Naive thymus-derived CD8-positive, alpha-beta T cell (primary cell): ENCODE data around the gene CFAP161. TPM values are rescaled to one million over a fixed set of nuclear protein-coding genes. Genes with fewer than 3 reads are reported as not detected.

Experiments used
- ATAC-seq, 2 donors: fragments of 150-1000 bp; cut with Tn5 transposase in 1 of 2; sonication (Bioruptor Pico), chemical (Tn5 transposase) in 1 of 2; 1 replicate in 1 of 2; 2 replicates in 1 of 2; pipeline ENCODE4 v1.10.0; 2021; ENCODE audit warnings: mild to moderate bottlenecking in 2 of 2, moderate library complexity in 2 of 2
- POLR2A ChIA-PET: fragments of 350-600 bp; sonication (Branson Sonifier 250); formaldehyde crosslinking; loops from one replicate; lab custom pipeline; 2021; ENCODE audit warnings: antibody characterized with exemption; lab: Charles Lee
- DNase-seq, 10 donors: peaks; one replicate each; pipeline versions ENCODE4 v3.0.0 to v3.0.0-alpha.2; 2020 to 2022
- H3K27ac Mint-ChIP-seq, 10 donors: one replicate each; pipeline ENCODE4 v1.8.0; 2020 to 2022; ENCODE audit warnings: mild to moderate bottlenecking in 10 of 10, mixed read lengths in 10 of 10, moderate library complexity in 4 of 10, inconsistent platforms in 1 of 10
- H3K27me3 Mint-ChIP-seq, 5 donors: one replicate each; pipeline ENCODE4 v1.8.0; 2021 to 2022; ENCODE audit warnings: mixed read lengths in 5 of 5
- H3K36me3 Mint-ChIP-seq, 3 donors: one replicate each; pipeline ENCODE4 v1.8.0; 2020 to 2022; ENCODE audit warnings: mixed read lengths in 3 of 3, mild to moderate bottlenecking in 2 of 3, inconsistent platforms in 1 of 3
- H3K4me1 Mint-ChIP-seq, 4 donors: one replicate each; pipeline ENCODE4 v1.8.0; 2021 to 2022; ENCODE audit warnings: mixed read lengths in 4 of 4
- H3K4me3 Mint-ChIP-seq, 10 donors: one replicate each; pipeline ENCODE4 v1.8.0; 2020 to 2022; ENCODE audit warnings: mild to moderate bottlenecking in 10 of 10, mixed read lengths in 10 of 10, moderate library complexity in 6 of 10, inconsistent platforms in 1 of 10
- H3K9me3 Mint-ChIP-seq, 9 donors: one replicate each; pipeline ENCODE4 v1.8.0; 2020 to 2022; ENCODE audit warnings: mixed read lengths in 9 of 9, mild to moderate bottlenecking in 3 of 9, inconsistent platforms in 1 of 9, moderate library complexity in 1 of 9
- polyA plus RNA-seq, 3 donors: library from polyadenylated mRNA; unstranded; fragments of 300-500 nt; fragmentation: Illumina TruSeq; gene quantifications; one replicate each; pipeline ENCODE4 v1.2.3, GENCODE V29; 2021
- total RNA-seq, 8 experiments: library from RNA in 2 of 8; stranded (reverse) in 2 of 8; gene quantifications; one replicate each; pipeline ENCODE4 v1.2.3 and lab custom pipeline; 2021 to 2026

CFAP161 gene
- total RNA-seq: under 1 TPM in 1 of 2 experiments, not detected in 1; 0.21 TPM
- polyA plus RNA-seq: not detected
- total RNA-seq (lab: John Stamatoyannopoulos, UW): 0 to 0.81 (median 0.38) reads per million in 6 experiments

GRCh38 chr15:81133782-81134461 is at the start of gene CFAP161:
CFAP161 (plus strand) TSS chr15:81134270; CDS start chr15:81134330, 60 bp downstream.
- POLR2A ChIA-PET: no interaction called here
- DNase-seq: peak in 3 of 10 donors; percentile 3 to 21 (median 6)
- Mint-ChIP-seq H3K27me3 (peaks cover 37 to 74% (median 49%) of the 10 kb centered on the region in 5 donors), H3K36me3 (peaks cover 0 to 11% (median 5%) of the 10 kb centered on the region in 3 donors), H3K27ac (peak within 1 kb of the TSS in 2 of 10 donors; percentile 49 to 66), H3K4me3 (peak within 1 kb of the TSS; percentile 24 to 77 (median 55)), H3K4me1 (peaks cover 4 to 12% (median 11%) of the 10 kb centered on the region in 4 donors), H3K9me3 (peaks cover 0 to 21% (median 5%) of the 10 kb centered on the region in 9 donors)
- peak; percentile 46 to 64 for ATAC-seq

- H3K27ac Mint-ChIP-seq: no peak overlapping the region
- POLR2A ChIA-PET: no interaction called here
- no peaks in the 10 kb centered on the region for H3K9me3 Mint-ChIP-seq
- H3K36me3 Mint-ChIP-seq: no peaks in the 10 kb centered on the region
- DNase-seq: no peak
- peaks cover 0 to 5% (median 2%) of the 10 kb centered on the region in 5 donors for H3K27me3 Mint-ChIP-seq
- no peak for ATAC-seq
- H3K4me1 Mint-ChIP-seq: no peaks in the 10 kb centered on the region
- no peak overlapping the region for H3K4me3 Mint-ChIP-seq
Observed at GRCh38 chr15:81084716-81085115, 49.4 kb upstream of the CFAP161 start.

GRCh38 chr15:81085213-81085612 is 48.9 kb upstream of the CFAP161 start:
- H3K27ac Mint-ChIP-seq: no peak overlapping the region
- H3K27me3 Mint-ChIP-seq: peaks cover 0 to 5% (median 4%) of the 10 kb centered on the region in 5 donors
- no peaks in the 10 kb centered on the region for H3K9me3 Mint-ChIP-seq
- no peak for ATAC-seq
- no peaks in the 10 kb centered on the region for H3K36me3 Mint-ChIP-seq
- no peak for DNase-seq
- POLR2A ChIA-PET: no interaction called here
- H3K4me3 Mint-ChIP-seq: no peak overlapping the region
- no peaks in the 10 kb centered on the region for H3K4me1 Mint-ChIP-seq

- DNase-seq: no peak
- H3K36me3 Mint-ChIP-seq: no peaks in the 10 kb centered on the region
Observed at GRCh38 chr15:81085898-81086297, 48.2 kb upstream of the CFAP161 start.

GRCh38 chr15:81087066-81087465 is 47.0 kb upstream of the CFAP161 start:
- peaks cover 0 to 11% (median 4%) of the 10 kb centered on the region in 5 donors for H3K27me3 Mint-ChIP-seq
- H3K4me1 Mint-ChIP-seq: no peaks in the 10 kb centered on the region

More at GRCh38 chr15:81085898-81086297, 48.2 kb upstream of the CFAP161 start:
- peaks cover 0 to 8% (median 4%) of the 10 kb centered on the region in 5 donors for H3K27me3 Mint-ChIP-seq
- POLR2A ChIA-PET: no interaction called here
- no peaks in the 10 kb centered on the region for H3K4me1 Mint-ChIP-seq
- no peak for ATAC-seq
- H3K27ac Mint-ChIP-seq: no peak overlapping the region
- no peaks in the 10 kb centered on the region for H3K9me3 Mint-ChIP-seq
- no peak overlapping the region for H3K4me3 Mint-ChIP-seq

GRCh38 chr15:81087694-81088093 is 46.4 kb upstream of the CFAP161 start:
- Mint-ChIP-seq H3K36me3 (no peaks in the 10 kb centered on the region), H3K9me3 (no peaks in the 10 kb centered on the region), H3K4me3 (no peak overlapping the region), H3K27me3 (peaks cover 0 to 15% (median 7%) of the 10 kb centered on the region in 5 donors), H3K4me1 (no peaks in the 10 kb centered on the region), H3K27ac (peak overlapping the region in 1 of 10 donors; percentile 20)
- no peak for DNase-seq
- no peak for ATAC-seq
- POLR2A ChIA-PET: no interaction called here

More at GRCh38 chr15:81087066-81087465, 47.0 kb upstream of the CFAP161 start:
- DNase-seq (no peak), ATAC-seq (no peak)
- POLR2A ChIA-PET: no interaction called here
- no peak overlapping the region for H3K4me3 Mint-ChIP-seq
- H3K9me3 Mint-ChIP-seq: no peaks in the 10 kb centered on the region
- no peaks in the 10 kb centered on the region for H3K36me3 Mint-ChIP-seq
- H3K27ac Mint-ChIP-seq: no peak overlapping the region

- no peak overlapping the region for H3K4me3 Mint-ChIP-seq
- POLR2A ChIA-PET: no interaction called here
- H3K9me3 Mint-ChIP-seq: no peaks in the 10 kb centered on the region
- DNase-seq (no peak), ATAC-seq (no peak)
- no peak overlapping the region for H3K27ac Mint-ChIP-seq
- H3K4me1 Mint-ChIP-seq: no peaks in the 10 kb centered on the region
- H3K27me3 Mint-ChIP-seq: peaks cover under 1 to 17% (median 8%) of the 10 kb centered on the region in 5 donors
- H3K36me3 Mint-ChIP-seq: no peaks in the 10 kb centered on the region
Observed at GRCh38 chr15:81088470-81089013, 45.5 kb upstream of the CFAP161 start.

- no peaks in the 10 kb centered on the region for H3K4me1 Mint-ChIP-seq
- H3K27me3 Mint-ChIP-seq: peaks cover 10 to 41% (median 26%) of the 10 kb centered on the region in 5 donors
- no peaks in the 10 kb centered on the region for H3K9me3 Mint-ChIP-seq
- POLR2A ChIA-PET: no interaction called here
- DNase-seq (no peak), ATAC-seq (no peak)
- H3K36me3 Mint-ChIP-seq: peaks cover 0 to 6% (median 0%) of the 10 kb centered on the region in 3 donors
- H3K4me3 Mint-ChIP-seq: no peak overlapping the region
- no peak overlapping the region for H3K27ac Mint-ChIP-seq
Observed at GRCh38 chr15:81091889-81092558, 42.0 kb upstream of the CFAP161 start.

GRCh38 chr15:81092559-81092902 is 41.5 kb upstream of the CFAP161 start:
- Mint-ChIP-seq H3K27me3 (peaks cover 14 to 41% (median 30%) of the 10 kb centered on the region in 5 donors), H3K4me3 (no peak overlapping the region), H3K4me1 (no peaks in the 10 kb centered on the region), H3K36me3 (peaks cover 0 to 6% (median 0%) of the 10 kb centered on the region in 3 donors), H3K9me3 (no peaks in the 10 kb centered on the region), H3K27ac (no peak overlapping the region)
- POLR2A ChIA-PET: no interaction called here
- ATAC-seq: no peak
- no peak for DNase-seq

GRCh38 chr15:81093961-81094360 is 40.1 kb upstream of the CFAP161 start:
- ATAC-seq: no peak
- POLR2A ChIA-PET: no interaction called here
- peaks cover 26 to 52% (median 43%) of the 10 kb centered on the region in 5 donors for H3K27me3 Mint-ChIP-seq
- no peak for DNase-seq
- peaks cover 0 to 6% (median 0%) of the 10 kb centered on the region in 3 donors for H3K36me3 Mint-ChIP-seq
- no peak overlapping the region for H3K4me3 Mint-ChIP-seq
- no peaks in the 10 kb centered on the region for H3K9me3 Mint-ChIP-seq
- no peak overlapping the region for H3K27ac Mint-ChIP-seq
- peaks cover 0 to 11% (median 4%) of the 10 kb centered on the region in 4 donors for H3K4me1 Mint-ChIP-seq

GRCh38 chr15:81095690-81096365 is 38.2 kb upstream of the CFAP161 start:
- Mint-ChIP-seq H3K9me3 (no peaks in the 10 kb centered on the region), H3K27ac (no peak overlapping the region), H3K4me1 (peaks cover 0 to 18% (median 7%) of the 10 kb centered on the region in 4 donors), H3K27me3 (peaks cover 24 to 56% (median 43%) of the 10 kb centered on the region in 5 donors), H3K36me3 (peaks cover 0 to 6% (median 0%) of the 10 kb centered on the region in 3 donors), H3K4me3 (no peak overlapping the region)
- POLR2A ChIA-PET: no interaction called here
- ATAC-seq: no peak
- no peak for DNase-seq

GRCh38 chr15:81096398-81096797 is 37.7 kb upstream of the CFAP161 start:
- Mint-ChIP-seq H3K36me3 (peaks cover 0 to 6% (median 0%) of the 10 kb centered on the region in 3 donors), H3K27ac (no peak overlapping the region), H3K4me3 (no peak overlapping the region), H3K27me3 (peaks cover 25 to 56% (median 43%) of the 10 kb centered on the region in 5 donors), H3K9me3 (no peaks in the 10 kb centered on the region), H3K4me1 (peaks cover 0 to 18% (median 7%) of the 10 kb centered on the region in 4 donors)
- POLR2A ChIA-PET: no interaction called here
- ATAC-seq (no peak), DNase-seq (no peak)
